H4 (cell line): ENCODE measurements around the gene LDLRAD3. TPM values are rescaled to one million over a fixed set of nuclear protein-coding genes. Genes with fewer than 3 reads are reported as not detected.

Source experiments
- DNase-seq: peaks from one replicate; pipeline ENCODE4 v3.0.0-alpha.2; 2015; ENCODE audit warnings: low spot score
- total RNA-seq: library from RNA; depleted of rRNA; stranded (reverse); fragments of >200 nt; shearing (Covaris generic); gene quantifications from 2 replicates; pipeline ENCODE4 v1.2.3, GENCODE V29; 2014

LDLRAD3 gene
- total RNA-seq, 1 experiment from 2014 or later: 8.1 TPM

- no peak for DNase-seq
These were observed 294.3 kb downstream of the LDLRAD3 start for GRCh38 chr11:36238036-36238631.

DNA sequence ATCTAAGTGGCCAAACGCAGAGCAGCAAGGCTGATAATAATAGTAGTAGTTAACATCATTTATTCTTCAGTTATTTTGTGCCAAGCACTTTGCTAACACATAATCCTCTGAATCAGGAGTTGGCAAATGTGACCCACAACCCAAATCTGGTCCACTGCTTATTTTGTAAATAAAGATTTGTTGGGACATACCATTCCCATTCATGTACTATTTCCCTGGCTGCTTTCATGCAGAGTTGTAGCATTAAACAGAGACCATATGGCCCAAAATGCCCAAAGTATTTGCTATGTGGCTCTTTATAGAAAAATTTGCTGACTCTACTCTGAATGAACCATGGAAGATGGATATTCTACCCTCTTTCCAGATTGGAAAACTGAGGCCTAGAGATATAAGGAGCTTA lies 295.0 kb downstream of the LDLRAD3 start:
- DNase-seq: no peak

DNA sequence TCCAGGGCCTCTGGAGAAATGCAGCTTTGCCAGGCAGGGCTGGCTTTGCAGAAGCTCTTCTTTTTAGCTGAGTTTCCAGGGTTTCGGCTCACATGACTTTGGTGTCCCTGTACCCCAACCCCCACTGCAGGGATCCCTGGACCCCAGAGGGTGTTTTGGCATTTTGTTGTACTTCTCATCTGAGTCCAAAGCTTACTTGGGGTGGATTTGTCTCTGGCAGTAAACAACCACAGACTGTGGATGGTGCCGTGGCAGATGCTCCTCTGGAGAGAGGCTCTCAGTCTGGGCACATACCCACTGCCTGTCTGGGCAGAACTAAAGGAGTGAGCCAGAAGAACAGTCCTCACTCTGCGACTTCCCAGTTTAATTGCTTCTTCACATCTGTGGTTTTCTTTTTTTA lies 295.8 kb downstream of the LDLRAD3 start:
- no peak for DNase-seq

DNA sequence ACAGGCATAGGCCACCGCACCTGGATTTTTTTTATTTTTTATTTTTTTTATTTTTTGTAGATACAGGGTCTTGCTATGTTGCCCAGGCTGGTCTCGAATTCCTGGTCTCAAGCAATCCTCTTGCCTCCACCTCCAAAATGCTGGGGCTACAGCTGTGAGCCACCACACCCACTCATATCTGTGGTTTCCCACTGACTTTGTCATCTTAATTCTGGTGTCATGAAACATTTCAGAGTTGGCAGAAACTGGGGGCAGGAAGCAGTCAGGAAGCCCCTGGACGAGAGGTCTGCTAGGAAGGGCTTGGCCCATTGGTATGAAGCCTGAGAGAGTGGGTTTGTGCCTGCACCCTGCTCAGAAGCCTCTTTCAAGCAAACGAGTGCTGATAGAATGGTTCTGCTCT lies 296.3 kb downstream of the LDLRAD3 start:
- DNase-seq: no peak

- DNase-seq: no peak
These were observed 296.9 kb downstream of the LDLRAD3 start for GRCh38 chr11:36240801-36241200.

GRCh38 chr11:36241497-36241896 lies 297.6 kb downstream of the LDLRAD3 start:
- no peak for DNase-seq

- DNase-seq: no peak
These were observed 299.8 kb downstream of the LDLRAD3 start for GRCh38 chr11:36243641-36244040.

- DNase-seq: no peak
These were observed 303.6 kb downstream of the LDLRAD3 start for GRCh38 chr11:36247493-36247892.

DNA sequence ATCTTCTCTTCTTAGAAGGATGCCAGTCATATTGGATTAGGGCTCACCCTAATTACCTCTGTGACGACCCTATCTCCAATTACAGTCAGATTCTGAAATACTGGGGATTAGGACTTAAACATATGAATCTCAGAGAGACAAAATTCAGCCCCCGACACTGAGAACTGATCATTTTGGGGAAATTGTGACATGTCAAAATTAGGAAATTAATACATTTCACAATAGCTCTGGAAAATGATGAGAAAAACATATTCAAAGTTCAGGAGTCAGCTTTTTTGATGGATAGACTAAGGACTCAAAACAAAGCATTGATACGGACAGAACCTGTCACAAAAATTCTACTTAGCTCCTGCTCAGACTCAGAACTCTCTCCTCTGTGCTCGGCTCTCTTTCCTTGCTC lies 304.6 kb downstream of the LDLRAD3 start:
- DNase-seq: no peak

DNA sequence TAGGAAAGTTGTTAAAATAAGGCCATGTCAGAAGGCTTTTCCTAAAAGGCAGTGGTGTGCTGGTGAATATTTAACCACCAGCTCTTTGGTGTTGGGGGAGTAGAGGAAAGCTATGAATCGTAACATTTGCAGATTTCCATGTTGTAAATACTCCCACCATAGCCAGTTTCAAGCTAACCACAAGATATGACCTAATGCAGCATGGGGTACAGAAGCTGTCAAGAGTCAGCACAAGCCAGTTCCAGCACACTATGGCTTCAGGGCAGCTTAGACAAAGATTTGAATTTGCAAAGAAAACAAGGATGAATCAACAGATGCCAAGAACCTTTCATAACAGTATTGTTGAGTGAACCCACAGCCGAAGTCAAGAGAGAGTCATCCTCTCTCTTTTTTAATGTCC lies 305.4 kb downstream of the LDLRAD3 start:
- DNase-seq: peak; percentile 76

GRCh38 chr11:36251823-36252222 lies 308.0 kb downstream of the LDLRAD3 start:
- no peak for DNase-seq

DNA sequence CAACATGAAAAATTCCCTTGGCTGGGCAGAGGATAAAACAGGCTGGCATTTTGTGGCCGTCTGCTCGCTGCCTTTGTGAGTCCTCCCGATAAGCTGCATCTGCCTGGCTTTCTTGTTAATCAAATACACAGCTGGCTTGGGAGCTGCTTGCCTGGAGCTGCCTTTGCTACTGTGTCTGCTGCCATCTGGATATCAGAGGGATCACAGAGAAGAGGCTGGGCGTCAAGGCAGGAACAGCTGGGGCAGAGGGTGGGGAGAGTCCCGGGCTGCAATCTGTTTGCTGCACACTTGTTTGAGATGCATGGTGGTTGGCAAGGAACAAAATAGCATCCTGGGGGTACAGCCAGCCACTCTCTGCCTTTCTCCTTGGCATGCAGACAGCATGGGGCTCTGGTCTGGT lies 309.4 kb downstream of the LDLRAD3 start:
- no peak for DNase-seq

DNA sequence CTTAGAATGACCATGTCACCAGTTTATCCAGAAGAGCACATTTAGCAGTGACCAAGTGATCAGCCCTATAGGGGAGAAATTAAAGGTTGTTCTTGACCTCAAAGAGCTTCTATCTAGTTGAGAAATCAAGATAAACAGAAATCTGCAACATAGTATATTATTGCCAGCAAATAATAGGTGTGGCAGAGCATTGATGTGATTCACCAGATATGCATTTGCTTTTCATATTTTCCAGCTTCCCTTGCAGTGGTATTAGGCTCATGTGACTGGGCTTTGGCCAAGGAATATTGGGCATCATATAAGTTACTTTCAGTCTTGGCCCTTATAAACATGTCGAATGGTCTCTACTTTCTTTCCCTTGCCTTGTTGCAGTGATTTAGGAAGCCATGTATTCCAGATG lies 310.9 kb downstream of the LDLRAD3 start:
- DNase-seq: no peak

GRCh38 chr11:36257351-36257750 lies 313.5 kb downstream of the LDLRAD3 start:
- no peak for DNase-seq

GRCh38 chr11:36258730-36259360 lies 315.0 kb downstream of the LDLRAD3 start:
- peak; percentile 75 for DNase-seq

GRCh38 chr11:36261094-36261493 lies 317.2 kb downstream of the LDLRAD3 start:
- DNase-seq: no peak

GRCh38 chr11:36264011-36264972 lies 320.4 kb downstream of the LDLRAD3 start:
- no peak for DNase-seq

DNA sequence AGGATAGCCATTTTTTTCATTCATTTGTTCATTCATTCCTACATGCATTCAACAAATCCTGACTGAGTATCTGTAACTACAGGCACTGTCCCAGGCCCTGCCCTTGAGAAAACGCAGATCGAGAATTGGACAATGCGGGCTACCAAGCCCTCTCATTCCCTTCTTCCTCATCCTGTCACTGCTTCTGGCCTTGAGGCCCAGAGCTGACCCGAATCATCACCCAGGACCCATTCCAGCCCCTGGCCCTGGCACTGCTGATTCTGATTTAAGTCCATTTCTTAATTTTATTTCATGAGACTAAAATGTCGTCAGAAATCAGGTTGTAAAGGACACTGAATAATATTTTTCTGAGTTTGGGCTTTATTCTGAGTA lies 321.1 kb downstream of the LDLRAD3 start:
- no peak for DNase-seq

GRCh38 chr11:36265793-36266628 lies 322.1 kb downstream of the LDLRAD3 start:
- DNase-seq: peak; percentile 63

- DNase-seq: no peak
These were observed 322.9 kb downstream of the LDLRAD3 start for GRCh38 chr11:36266767-36267166.

- DNase-seq: no peak
These were observed 324.6 kb downstream of the LDLRAD3 start for GRCh38 chr11:36268337-36268985.
